H1 (cell line): ENCODE data around the gene KIAA0513. TPM values are rescaled to one million over a fixed set of nuclear protein-coding genes. Genes with fewer than 3 reads are reported as not detected.

Experiments used
- CTCF ChIA-PET: fragments of 300-600 bp; sonication (Branson Sonifier 250); formaldehyde crosslinking; loops from one replicate; lab custom pipeline; 2021; ENCODE audit not compliant: partially characterized antibody; lab: Charles Lee
- POLR2A ChIA-PET: fragments of 300-600 bp; sonication (Branson Sonifier 250); formaldehyde crosslinking; loops from one replicate; lab custom pipeline; 2021; ENCODE audit warnings: inconsistent platforms; ENCODE audit not compliant: partially characterized antibody; lab: Charles Lee
- DNase-seq, 2 experiments: peaks; one replicate each; pipeline versions ENCODE4 v3.0.0 to v3.0.0-alpha.2; 2010 to 2022; ENCODE audit warnings: low spot score in 2 of 2, low read depth in 1 of 2, mixed read lengths in 1 of 2
- FAIRE-seq: peaks from 2 replicates; lab custom pipeline; 2011; peaks lifted over from hg19 to GRCh38; lab: Jason Lieb, UNC
- H2AFZ ChIP-seq: 2 replicates; pipeline ENCODE4 v1.8.1; 2012; ENCODE audit warnings: low read length, inconsistent platforms
- H2AK5ac ChIP-seq: 2 replicates; pipeline ENCODE4 v1.6.1; 2013; ENCODE audit warnings: low read depth, low read length
- H2BK120ac ChIP-seq: replicated peaks from 2 replicates; pipeline ENCODE3; 2013; ENCODE audit warnings: low read depth, low read length, inconsistent platforms
- H2BK12ac ChIP-seq: 2 replicates; pipeline ENCODE4 v1.6.1; 2013; ENCODE audit warnings: low read depth, low read length
- H2BK15ac ChIP-seq: 2 replicates; pipeline ENCODE4 v1.6.1; 2013; ENCODE audit warnings: low read length
- H2BK20ac ChIP-seq: 2 replicates; pipeline ENCODE4 v1.6.1; 2013; ENCODE audit warnings: low read length
- H2BK5ac ChIP-seq: 2 replicates; pipeline ENCODE4 v1.6.1; 2013; ENCODE audit warnings: low read depth, low read length
- H3K14ac ChIP-seq: 2 replicates; pipeline ENCODE4 v1.6.1; 2013; ENCODE audit warnings: inconsistent platforms; ENCODE audit not compliant: insufficient read length
- H3K18ac ChIP-seq: 2 replicates; pipeline ENCODE4 v1.6.1; 2013; ENCODE audit warnings: low read length; ENCODE audit errors: extremely low read depth
- H3K23ac ChIP-seq: 2 replicates; pipeline ENCODE4 v1.6.1; 2013; ENCODE audit warnings: inconsistent platforms; ENCODE audit not compliant: insufficient read length
- H3K23me2 ChIP-seq: 2 replicates; pipeline ENCODE4 v1.6.1; 2013; ENCODE audit warnings: low read depth, low read length
- H3K27ac ChIP-seq: 2 replicates; pipeline ENCODE4 v1.6.1; 2011; ENCODE audit warnings: low read depth, low read length, inconsistent platforms
- H3K27me3 ChIP-seq, 4 experiments: replicated peaks in 1 of 4; 1 replicate in 1 of 4; 2 replicates in 3 of 4; pipeline versions ENCODE4 v1.6.1 to v1.8.1; 2011 to 2013; ENCODE audit warnings: low read length in 3 of 4, mild to moderate bottlenecking in 3 of 4, inconsistent platforms in 2 of 4, mixed read lengths in 2 of 4, moderate library complexity in 1 of 4; ENCODE audit not compliant: control insufficient read depth in 3 of 4, insufficient read depth in 3 of 4; ENCODE audit errors: extremely low read depth in 1 of 4
- H3K36me3 ChIP-seq, 4 experiments: 2 replicates each; pipeline versions ENCODE4 v1.6.1 to v1.8.1; 2011 to 2013; ENCODE audit warnings: mild to moderate bottlenecking in 4 of 4, low read length in 3 of 4, moderate library complexity in 2 of 4, control low read depth in 1 of 4, inconsistent platforms in 1 of 4; ENCODE audit not compliant: insufficient read depth in 4 of 4, control insufficient read depth in 2 of 4
- H3K4ac ChIP-seq: replicated peaks from 2 replicates; pipeline ENCODE3; 2013; ENCODE audit warnings: low read length, low read depth, mixed read lengths, inconsistent platforms; ENCODE audit not compliant: insufficient read length
- H3K4me1 ChIP-seq, 4 experiments: replicated peaks in 1 of 4; 1 replicate in 1 of 4; 2 replicates in 3 of 4; pipeline versions ENCODE4 v1.6.1 to v1.8.1; 2011 to 2013; ENCODE audit warnings: low read length in 3 of 4, inconsistent platforms in 2 of 4, mixed read lengths in 1 of 4; ENCODE audit not compliant: insufficient read depth in 4 of 4, control insufficient read depth in 3 of 4
- H3K4me2 ChIP-seq, 2 experiments: 2 replicates each; pipeline versions ENCODE4 v1.6.1 to v1.8.1; 2011 to 2013; ENCODE audit warnings: low read depth in 2 of 2, low read length in 2 of 2, control low read depth in 1 of 2, inconsistent platforms in 1 of 2, mild to moderate bottlenecking in 1 of 2; ENCODE audit not compliant: insufficient read depth in 1 of 2
- H3K4me3 ChIP-seq, 4 experiments: fragments of 200-600, 300-600 bp in 1 of 4; sonication (generic), shearing (Covaris generic), sonication (Bioruptor Twin) in 1 of 4; 2 replicates each; pipeline versions ENCODE4 v1.5.1 to v1.8.1; 2011 to 2016; ENCODE audit warnings: low read length in 4 of 4, low read depth in 3 of 4, control low read depth in 2 of 4, inconsistent platforms in 2 of 4, mild to moderate bottlenecking in 2 of 4, mixed read lengths in 1 of 4, moderate library complexity in 1 of 4; ENCODE audit not compliant: insufficient read depth in 2 of 4; ENCODE audit errors: extremely low read depth in 1 of 4
- H3K56ac ChIP-seq: replicated peaks from 2 replicates; pipeline ENCODE3; 2013; ENCODE audit warnings: low read depth, mild to moderate bottlenecking, mixed read lengths, low read length, inconsistent platforms; ENCODE audit not compliant: insufficient read length
- H3K79me1 ChIP-seq: 2 replicates; pipeline ENCODE4 v1.6.1; 2013; ENCODE audit warnings: low read depth, low read length, control low read depth
- H3K79me2 ChIP-seq, 2 experiments: 2 replicates each; pipeline versions ENCODE4 v1.6.1 to v1.8.1; 2012 to 2013; ENCODE audit warnings: low read length in 2 of 2, mild to moderate bottlenecking in 2 of 2, inconsistent platforms in 1 of 2; ENCODE audit not compliant: insufficient read depth in 2 of 2, control insufficient read depth in 1 of 2
- H3K9ac ChIP-seq, 4 experiments: replicated peaks in 1 of 4; 1 replicate in 1 of 4; 2 replicates in 3 of 4; pipeline versions ENCODE4 v1.6.1 to v1.8.1; 2011 to 2013; ENCODE audit warnings: low read depth in 3 of 4, low read length in 3 of 4, control low read depth in 2 of 4, mild to moderate bottlenecking in 2 of 4, moderate library complexity in 2 of 4, inconsistent platforms in 1 of 4; ENCODE audit errors: extremely low read depth in 1 of 4
- H3K9me3 ChIP-seq, 2 experiments: 2 replicates each; pipeline versions ENCODE4 v1.6.1 to v1.8.1; 2012 to 2013; ENCODE audit warnings: mild to moderate bottlenecking in 2 of 2, moderate library complexity in 2 of 2, control low read depth in 1 of 2, inconsistent platforms in 1 of 2, low read depth in 1 of 2, low read length in 1 of 2, mixed read lengths in 1 of 2; ENCODE audit not compliant: insufficient read depth in 2 of 2
- H4K20me1 ChIP-seq, 2 experiments: replicated peaks in 1 of 2; 2 replicates each; pipeline versions ENCODE3 to v1.8.1; 2011 to 2013; ENCODE audit warnings: inconsistent platforms in 2 of 2, low read length in 2 of 2, mild to moderate bottlenecking in 1 of 2; ENCODE audit not compliant: insufficient read depth in 2 of 2, control insufficient read depth in 1 of 2
- H4K5ac ChIP-seq: 2 replicates; pipeline ENCODE4 v1.6.1; 2013; ENCODE audit warnings: low read length, low read depth, mixed read lengths, inconsistent platforms; ENCODE audit not compliant: insufficient read length
- H4K8ac ChIP-seq: 2 replicates; pipeline ENCODE4 v1.8.0; 2013; ENCODE audit warnings: mild to moderate bottlenecking, moderate library complexity, low read length, inconsistent platforms; ENCODE audit not compliant: insufficient read depth; ENCODE audit errors: extremely low read depth
- H4K91ac ChIP-seq: replicated peaks from 2 replicates; pipeline ENCODE3; 2013; ENCODE audit warnings: low read length, mixed read lengths, inconsistent platforms; ENCODE audit not compliant: insufficient read length
- GTF2F1 ChIP-seq: IDR thresholded peaks from 2 replicates; pipeline ENCODE4 v1.6.1; 2012; ENCODE audit warnings: low read depth, low read length, improper control_type of control experiment, borderline replicate concordance
- JUND ChIP-seq: IDR thresholded peaks from 2 replicates; pipeline ENCODE4 v1.6.1; 2011; ENCODE audit warnings: mild to moderate bottlenecking, improper control_type of control experiment, low read length
- WGBS, 2 experiments: shearing (Covaris generic) in 1 of 2; methylation state at CpG; one replicate each; pipeline versions ENCODE4 v1.1.6 to v1.1.7; 2013 to 2015; ENCODE audit warnings: low lambda C conversion rate in 2 of 2, mixed read lengths in 2 of 2, inconsistent platforms in 1 of 2, low coverage in 1 of 2, missing lambda C conversion rate in 1 of 2; ENCODE audit not compliant: insufficient replicate concordance in 2 of 2, insufficient coverage in 1 of 2, insufficient read length in 1 of 2; ENCODE audit errors: extremely low coverage in 1 of 2, missing lambda C conversion rate in 1 of 2; 5-methylcytosine and 5-hydroxymethylcytosine counted together
- polyA plus RNA-seq, 7 experiments: library from polyadenylated mRNA; depleted of rRNA in 3 of 7; stranded (reverse) in 5 of 7; unstranded in 2 of 7; fragments of >200 nt in 5 of 7; fragments of 200-250 nt in 2 of 7; gene quantifications; 1 replicate in 5 of 7; 2 replicates in 1 of 7; 4 replicates in 1 of 7; pipeline versions ENCODE4 v1.2.1 to v1.2.3, GENCODE V29; 2011 to 2013; ENCODE audit warnings: missing spikeins in 2 of 7, mixed read lengths in 2 of 7
- total RNA-seq: library from RNA; stranded (reverse); fragmentation: NEBNext Ultra II Directional; extraction: Animal tissue kit (Norgen Biotek cat#: 25700); gene quantifications from 2 replicates; pipeline ENCODE4 v1.2.1, GENCODE V29; 2021

Gene KIAA0513
- total and polyA plus RNA-seq, 2 of the 8 experiments (the other 6 are each of a cell fraction or from before 2014, with no cell fraction given), result 2.1 to 6.1 TPM

DNA sequence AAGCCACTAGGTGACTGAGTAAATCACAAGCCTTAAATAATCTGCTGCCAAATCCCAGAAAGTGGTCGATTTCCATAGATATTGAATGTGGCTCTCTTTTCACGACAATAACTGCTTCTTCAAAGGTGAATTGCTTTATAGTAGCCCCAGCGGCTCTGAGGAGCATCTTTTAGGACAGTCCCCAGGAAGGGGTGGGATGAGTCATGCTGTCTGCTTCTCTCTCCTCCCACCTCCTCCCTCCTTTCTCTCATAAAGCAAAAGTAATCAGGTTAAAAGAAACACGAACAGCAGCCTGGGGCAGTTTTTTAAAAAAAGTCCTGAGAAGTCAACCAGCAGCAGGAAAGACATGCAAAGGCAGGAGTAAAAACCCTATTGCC, 1.8 kb downstream of the KIAA0513 start:
- Histone ChIP-seq H2AFZ (no peak overlapping the region), H2BK5ac (no peak overlapping the region), H2AK5ac (no peak overlapping the region), H3K27me3 (peaks cover 0 to 14% (median 7%) of the 10 kb centered on the region in 4 experiments; a peak in 4 of 7 replicates), H2BK120ac (no peak overlapping the region), H3K9ac (no peak overlapping the region), H3K18ac (no peak overlapping the region), H2BK20ac (no peak overlapping the region), H3K79me1 (no peaks in the 10 kb centered on the region; the same call in 1 of the 2 replicates), H2BK15ac (no peak overlapping the region), H3K79me2 (no peaks in the 10 kb centered on the region), H3K27ac (no peak overlapping the region), H3K23ac (no peak overlapping the region), H4K8ac (no peak overlapping the region), H3K4ac (no peak overlapping the region), H3K4me3 (no peak overlapping the region), H3K36me3 (no peaks in the 10 kb centered on the region), H4K20me1 (no peaks in the 10 kb centered on the region), H3K9me3 (no peaks in the 10 kb centered on the region), H3K4me1 (peaks cover 3 to 7% (median 4%) of the 10 kb centered on the region in 4 experiments; a peak in 5 of 7 replicates), H3K4me2 (no peak overlapping the region), H4K91ac (no peak overlapping the region), H4K5ac (no peak overlapping the region), H3K14ac (no peak overlapping the region), H3K56ac (no peak overlapping the region), H3K23me2 (peaks cover 5% of the 10 kb centered on the region), H2BK12ac (no peak overlapping the region)
- ChIA-PET CTCF (interaction anchor here (1.5 kb wide), 1 partner anchor 27 kb away, joined by 5 read pairs; no protein-coding TSS in a partner anchor), POLR2A (no interaction called here)
- TF ChIP-seq JUND (peak; percentile 61; the same call in 1 of the 2 replicates), GTF2F1 (no peak)
- 44% methylated on average over 4 of the region's 4 CpGs; no CpG with 5 or more reads in 1 of the 2 experiments for WGBS, 2 experiments
- FAIRE-seq, result no peak
- DNase-seq, result no peak
